IPS-15b (cell line): ENCODE data around the gene ALPL.
"Not testable (repeated sequence)": the region's sequence is repeated elsewhere in the genome, so short reads cannot be mapped to it uniquely, and the experiment has no call there.

Source experiments
- H3K27me3 ChIP-seq: one replicate; pipeline ENCODE4 v1.6.1; 2013; ENCODE audit warnings: low read length; ENCODE audit not compliant: control insufficient read depth, insufficient read depth
- H3K36me3 ChIP-seq: one replicate; pipeline ENCODE4 v1.6.1; 2013; ENCODE audit warnings: low read length; ENCODE audit not compliant: control insufficient read depth, insufficient read depth
- H3K4me1 ChIP-seq: one replicate; pipeline ENCODE4 v1.6.1; 2013; ENCODE audit warnings: mild to moderate bottlenecking, low read length; ENCODE audit not compliant: control insufficient read depth, insufficient read depth
- H3K4me3 ChIP-seq: one replicate; pipeline ENCODE4 v1.5.1; 2013; ENCODE audit warnings: low read depth, low read length
- H3K9ac ChIP-seq: one replicate; pipeline ENCODE4 v1.6.1; 2013; ENCODE audit warnings: low read depth, mild to moderate bottlenecking, low read length
- H3K9me3 ChIP-seq: one replicate; pipeline ENCODE4 v1.6.1; 2013; ENCODE audit warnings: mild to moderate bottlenecking, low read length; ENCODE audit not compliant: control insufficient read depth, insufficient read depth

Gene ALPL

DNA sequence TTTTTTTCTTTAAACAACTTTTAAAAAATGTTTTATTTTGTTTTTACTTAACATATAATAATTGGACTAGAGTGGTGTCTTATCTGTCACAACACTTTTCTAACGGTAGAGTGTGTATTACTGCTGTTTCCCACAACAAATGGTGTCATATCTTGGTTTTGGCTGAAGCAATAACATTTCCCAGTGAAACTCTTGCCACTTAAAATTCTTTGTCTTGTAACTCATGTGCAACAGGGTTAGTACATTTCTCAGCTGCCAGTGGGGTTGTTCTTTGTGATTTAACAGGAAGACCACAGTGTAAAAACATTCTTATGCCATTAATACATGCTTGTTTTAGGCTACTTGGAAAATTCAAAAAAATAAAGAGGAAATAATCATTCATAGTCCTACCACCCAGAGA lies 43.5 kb downstream of the ALPL start:
- H3K9ac ChIP-seq = no peak overlapping the region
- H3K36me3 ChIP-seq = peaks cover 7% of the 10 kb centered on the region
- H3K9me3 ChIP-seq = no peaks in the 10 kb centered on the region
- H3K27me3 ChIP-seq = no peaks in the 10 kb centered on the region
- H3K4me1 ChIP-seq = peaks cover 13% of the 10 kb centered on the region
- H3K4me3 ChIP-seq = no peak overlapping the region

DNA sequence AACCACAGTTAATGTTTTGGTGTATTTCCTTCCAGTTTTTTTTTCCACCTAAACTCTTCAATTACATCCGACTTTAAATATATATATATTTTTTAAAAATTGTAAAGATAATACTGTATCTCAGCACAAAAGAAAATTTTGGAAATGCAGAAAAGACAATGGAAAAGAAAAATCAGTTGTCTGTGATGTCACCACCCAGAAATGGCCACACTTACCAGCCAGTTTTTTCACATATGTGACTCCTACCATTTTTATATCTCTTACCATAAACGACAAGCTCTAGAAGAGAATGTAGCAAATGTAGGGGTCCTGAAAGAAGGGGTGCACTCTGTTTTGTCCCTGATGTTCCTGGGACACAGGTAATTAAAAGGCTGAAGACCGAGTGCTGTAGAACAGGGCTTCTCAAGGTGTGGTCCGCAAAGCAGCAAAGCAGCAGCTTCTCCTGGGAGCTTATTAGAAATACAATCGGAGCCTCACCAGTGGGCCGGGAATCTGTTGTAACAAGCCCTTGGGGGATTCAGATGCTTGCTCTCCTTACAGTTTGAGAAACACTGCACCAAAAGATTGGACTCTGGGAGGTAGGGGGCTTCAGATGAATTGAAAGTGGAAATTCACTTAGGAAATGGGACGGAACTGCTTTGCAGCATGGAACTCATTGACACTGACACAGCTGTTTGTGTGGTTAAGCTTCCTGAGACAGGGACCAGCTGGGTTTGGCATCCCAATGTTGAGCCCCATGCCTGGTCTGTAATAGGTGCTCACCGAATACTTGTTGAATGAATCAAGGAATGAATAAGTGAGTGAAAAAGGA lies 44.1 kb downstream of the ALPL start:
- H3K4me1 ChIP-seq = peaks cover 13% of the 10 kb centered on the region
- no peaks in the 10 kb centered on the region for H3K27me3 ChIP-seq
- no peak overlapping the region for H3K4me3 ChIP-seq
- peaks cover 7% of the 10 kb centered on the region for H3K36me3 ChIP-seq
- no peak overlapping the region for H3K9ac ChIP-seq
- H3K9me3 ChIP-seq = no peaks in the 10 kb centered on the region

DNA sequence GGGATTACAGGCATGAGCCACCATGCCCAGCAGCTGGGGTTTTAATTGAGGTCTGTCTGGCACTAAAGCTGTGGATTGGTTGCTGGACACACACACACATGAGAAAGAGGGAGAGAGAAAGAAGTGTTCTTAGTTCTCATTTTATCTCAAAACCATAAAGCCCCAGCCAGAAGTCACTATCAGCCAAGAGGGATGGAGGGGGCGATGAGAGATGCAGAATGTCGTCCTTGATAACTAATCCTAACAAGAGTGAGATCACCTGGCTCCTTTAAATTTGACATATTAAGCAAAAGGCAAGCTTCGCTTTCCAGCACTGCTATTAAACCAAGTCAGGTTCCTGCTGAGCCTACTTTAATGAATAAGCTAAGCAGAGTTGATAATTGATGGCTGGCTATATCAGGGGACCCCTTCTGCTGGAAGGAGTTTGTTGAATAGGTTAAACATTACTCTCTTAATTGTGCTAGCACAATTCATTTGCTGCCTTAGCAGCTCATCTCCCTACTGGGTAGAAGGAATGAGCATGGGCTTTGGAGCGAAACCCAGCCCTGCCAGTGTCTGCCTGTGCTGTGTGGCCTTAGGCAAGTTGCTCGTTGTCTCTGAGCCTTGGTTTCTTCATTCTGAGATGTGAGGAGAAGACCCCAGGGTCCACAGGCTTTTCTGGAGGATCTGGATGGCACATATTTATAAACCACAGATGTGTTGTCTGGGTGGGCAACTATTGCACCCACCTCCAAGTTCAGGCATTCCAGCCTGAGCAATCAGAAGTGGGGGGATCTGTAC lies 50.8 kb downstream of the ALPL start:
- H3K9ac ChIP-seq = no peak overlapping the region
- H3K9me3 ChIP-seq = no peaks in the 10 kb centered on the region
- H3K4me3 ChIP-seq = no peak overlapping the region
- peaks cover 35% of the 10 kb centered on the region for H3K36me3 ChIP-seq
- H3K4me1 ChIP-seq = no peaks in the 10 kb centered on the region
- H3K27me3 ChIP-seq = no peaks in the 10 kb centered on the region

DNA sequence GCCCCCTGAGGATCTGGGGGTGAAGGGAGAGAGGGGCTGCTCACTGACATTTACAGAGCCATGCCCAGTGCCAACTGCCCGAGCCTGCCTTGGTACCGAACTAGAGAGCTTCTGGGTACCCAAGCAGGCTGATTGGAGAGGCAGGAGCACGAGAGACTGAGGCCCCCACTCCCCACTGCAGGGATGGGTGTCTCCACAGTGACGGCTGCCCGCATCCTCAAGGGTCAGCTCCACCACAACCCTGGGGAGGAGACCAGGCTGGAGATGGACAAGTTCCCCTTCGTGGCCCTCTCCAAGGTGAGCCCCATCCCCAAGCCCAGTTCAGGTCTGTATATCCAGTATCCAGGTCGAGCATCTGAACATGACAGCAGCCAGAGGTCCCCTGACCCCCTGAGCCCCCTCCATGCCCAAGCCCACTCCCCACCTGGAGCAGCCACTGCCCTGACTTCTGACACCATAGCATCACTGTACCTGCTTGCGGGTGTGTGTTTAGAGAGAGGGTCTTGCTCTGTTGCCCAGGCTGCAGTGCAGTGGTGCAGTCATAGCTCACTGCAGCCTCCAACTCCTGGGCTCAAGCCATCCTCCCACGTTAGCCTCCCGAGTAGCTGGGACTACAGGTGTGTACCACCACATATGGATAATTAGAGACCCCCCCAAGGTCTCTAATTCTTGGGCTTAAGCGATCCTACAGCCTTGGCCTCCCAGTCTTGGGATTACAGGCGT lies 51.9 kb downstream of the ALPL start:
- Histone ChIP-seq H3K9ac (no peak overlapping the region), H3K27me3 (no peaks in the 10 kb centered on the region), H3K4me1 (no peaks in the 10 kb centered on the region), H3K36me3 (peaks cover 34% of the 10 kb centered on the region), H3K4me3 (no peak overlapping the region), H3K9me3 (no peaks in the 10 kb centered on the region)

DNA sequence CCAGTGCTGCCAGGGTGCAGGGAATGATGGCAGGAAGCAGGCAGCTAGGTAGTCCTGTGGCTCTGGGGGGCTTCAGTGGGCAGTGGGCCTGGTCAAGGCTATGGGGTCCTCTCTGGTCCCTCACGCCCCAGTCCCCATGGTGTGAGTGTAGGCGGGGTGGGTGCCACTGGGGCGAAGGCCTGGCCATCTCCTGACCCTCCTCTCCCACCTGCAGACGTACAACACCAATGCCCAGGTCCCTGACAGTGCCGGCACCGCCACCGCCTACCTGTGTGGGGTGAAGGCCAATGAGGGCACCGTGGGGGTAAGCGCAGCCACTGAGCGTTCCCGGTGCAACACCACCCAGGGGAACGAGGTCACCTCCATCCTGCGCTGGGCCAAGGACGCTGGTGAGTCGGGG lies 53.7 kb downstream of the ALPL start:
- no peak overlapping the region for H3K4me3 ChIP-seq
- no peaks in the 10 kb centered on the region for H3K27me3 ChIP-seq
- peaks cover 32% of the 10 kb centered on the region for H3K36me3 ChIP-seq
- H3K9me3 ChIP-seq = no peaks in the 10 kb centered on the region
- H3K4me1 ChIP-seq = no peaks in the 10 kb centered on the region
- no peak overlapping the region for H3K9ac ChIP-seq

DNA sequence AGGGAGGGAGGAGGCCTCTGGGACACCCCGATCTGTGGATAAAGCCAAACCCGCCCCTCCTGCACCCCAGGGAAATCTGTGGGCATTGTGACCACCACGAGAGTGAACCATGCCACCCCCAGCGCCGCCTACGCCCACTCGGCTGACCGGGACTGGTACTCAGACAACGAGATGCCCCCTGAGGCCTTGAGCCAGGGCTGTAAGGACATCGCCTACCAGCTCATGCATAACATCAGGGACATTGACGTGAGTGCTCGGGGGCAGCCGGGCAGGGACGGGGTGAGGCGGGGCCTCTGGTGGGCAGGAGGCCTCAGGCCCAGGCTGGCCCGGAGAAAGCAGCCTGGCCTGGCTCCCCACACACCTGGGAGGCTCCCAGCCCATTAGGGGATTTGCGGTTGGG lies 54.7 kb downstream of the ALPL start:
- Histone ChIP-seq H3K36me3 (peaks cover 40% of the 10 kb centered on the region), H3K9ac (no peak overlapping the region), H3K27me3 (no peaks in the 10 kb centered on the region), H3K4me3 (no peak overlapping the region), H3K9me3 (no peaks in the 10 kb centered on the region), H3K4me1 (no peaks in the 10 kb centered on the region)

DNA sequence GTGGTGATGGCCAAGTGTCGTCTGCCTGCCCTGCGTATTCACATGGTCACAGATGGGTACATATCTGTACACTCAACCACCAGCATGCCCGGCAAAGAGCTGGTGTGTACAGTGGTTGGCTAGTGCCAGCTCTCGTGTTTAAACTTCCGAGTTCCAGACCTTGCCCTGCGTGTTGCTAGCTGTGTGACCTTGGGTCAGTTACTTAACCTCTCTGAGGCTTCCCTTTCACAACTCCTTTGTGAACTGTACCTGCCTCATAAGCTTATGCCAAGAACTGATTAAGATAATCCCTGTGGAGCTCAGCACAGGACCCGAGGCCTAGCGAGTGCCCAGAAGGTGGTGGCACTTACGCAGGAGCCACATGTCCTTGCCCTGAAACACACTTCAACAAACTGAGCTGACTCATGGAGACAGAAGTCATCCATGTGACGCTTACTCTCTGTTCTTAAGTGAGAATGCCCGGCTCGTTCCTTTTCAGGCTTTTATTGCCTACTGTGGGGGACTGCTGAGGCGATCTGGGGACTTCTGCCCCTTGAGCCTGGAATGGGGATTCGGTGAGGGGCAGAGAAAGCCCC lies 55.4 kb downstream of the ALPL start:
- Histone ChIP-seq H3K27me3 (no peaks in the 10 kb centered on the region), H3K9me3 (no peaks in the 10 kb centered on the region), H3K4me3 (no peak overlapping the region), H3K4me1 (no peaks in the 10 kb centered on the region), H3K36me3 (peaks cover 40% of the 10 kb centered on the region), H3K9ac (no peak overlapping the region)

DNA sequence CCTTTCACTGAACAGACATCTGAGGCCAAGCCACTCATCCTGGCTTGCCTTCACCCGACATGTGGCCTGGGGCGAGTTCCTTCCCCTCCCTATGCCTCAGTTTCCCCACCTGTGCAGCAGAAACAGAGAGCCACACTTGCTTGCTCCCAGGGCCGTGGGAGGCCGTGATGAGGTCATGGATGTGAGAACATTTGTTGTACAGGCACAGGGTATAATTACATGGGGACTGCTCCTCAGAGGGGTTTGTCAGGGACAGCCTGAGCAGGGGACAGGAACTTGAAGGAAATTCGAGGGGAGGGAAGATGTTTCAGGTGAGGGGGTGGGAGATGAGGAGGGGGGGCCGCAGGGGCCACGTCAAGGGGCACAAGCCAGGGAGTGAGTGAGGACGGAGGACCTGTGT lies 56.1 kb downstream of the ALPL start:
- H3K4me3 ChIP-seq = no peak overlapping the region
- no peak overlapping the region for H3K9ac ChIP-seq
- H3K27me3 ChIP-seq = no peaks in the 10 kb centered on the region
- no peaks in the 10 kb centered on the region for H3K9me3 ChIP-seq
- H3K4me1 ChIP-seq = no peaks in the 10 kb centered on the region
- peaks cover 41% of the 10 kb centered on the region for H3K36me3 ChIP-seq

DNA sequence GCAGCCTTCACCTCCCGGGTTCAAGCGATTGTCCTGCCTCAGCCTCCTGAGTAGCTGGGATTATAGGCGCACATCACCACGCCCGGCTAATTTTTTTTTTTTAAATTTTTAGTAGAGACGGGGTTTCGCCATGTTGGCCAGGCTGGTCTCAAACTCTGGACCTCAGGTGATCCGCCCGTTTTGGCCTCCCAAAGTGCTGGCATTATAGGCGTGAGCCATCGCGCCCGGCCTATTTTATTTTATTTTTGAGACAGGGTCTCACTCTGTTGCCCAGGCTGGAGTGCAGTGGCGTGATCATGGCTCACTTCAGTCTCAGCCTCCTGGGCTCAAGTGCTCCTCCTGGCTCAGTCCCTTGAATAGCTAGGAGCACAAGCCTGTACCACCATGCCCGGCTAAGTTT lies 57.1 kb downstream of the ALPL start:
- peaks cover 34% of the 10 kb centered on the region for H3K36me3 ChIP-seq
- H3K9ac ChIP-seq, H3K4me1 ChIP-seq, H3K27me3 ChIP-seq, H3K9me3 ChIP-seq, H3K4me3 ChIP-seq: not testable (repeated sequence)

DNA sequence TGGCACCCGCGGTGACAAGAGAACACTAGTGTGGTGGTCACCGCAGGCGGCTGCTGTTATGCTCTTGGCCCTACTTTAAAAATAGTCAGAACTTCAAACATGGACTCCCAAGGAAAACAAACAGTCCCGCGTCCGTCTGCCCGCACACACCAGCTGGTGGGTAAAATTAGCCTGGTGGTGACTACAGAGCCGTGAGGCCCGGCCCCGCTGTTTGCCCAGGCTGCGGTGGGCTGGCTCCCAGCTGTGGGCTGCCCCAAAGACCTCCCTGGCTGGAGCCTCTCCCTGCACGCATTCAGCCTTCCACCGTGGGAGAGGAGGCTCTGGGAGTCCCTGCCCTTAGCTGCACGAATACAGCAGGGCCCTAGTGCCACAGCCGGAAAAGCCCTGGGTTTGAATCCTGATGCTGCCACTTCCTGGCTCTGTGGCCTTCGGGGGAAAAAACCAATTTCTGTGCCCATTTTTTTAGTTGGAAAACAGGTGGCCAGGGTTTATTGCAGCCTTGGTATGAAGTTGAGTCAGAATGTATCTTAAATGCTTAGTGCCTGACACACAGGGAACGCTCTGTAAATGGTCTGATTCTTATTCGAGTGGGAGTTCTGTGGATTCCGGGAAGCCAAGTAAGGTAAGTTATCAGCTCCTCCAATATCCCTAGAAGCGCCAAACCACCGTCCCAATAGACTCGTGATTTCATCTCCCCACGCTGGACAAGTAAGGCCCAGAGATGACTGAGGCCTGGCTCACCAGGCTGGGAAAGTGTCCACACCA lies 58.2 kb downstream of the ALPL start:
- H3K9ac ChIP-seq = no peak overlapping the region
- no peak overlapping the region for H3K4me3 ChIP-seq
- H3K9me3 ChIP-seq = no peaks in the 10 kb centered on the region
- peaks cover 29% of the 10 kb centered on the region for H3K36me3 ChIP-seq
- H3K27me3 ChIP-seq = no peaks in the 10 kb centered on the region
- no peaks in the 10 kb centered on the region for H3K4me1 ChIP-seq
